Measurements from ENCODE around the gene COG5. TPM values are rescaled to one million over a fixed set of nuclear protein-coding genes. Genes with fewer than 3 reads are reported as not detected.

COG5 gene
- total and polyA plus RNA-seq, 2 experiments from 2014 or later, result 15.4 to 36.5 TPM

GRCh38 chr7:107499731-107500130, 64.0 kb downstream of the COG5 start (continued):
- TF ChIP-seq CTCF (conservative IDR thresholded peaks at IDR 0.05; ENCODE audit: low read depth in 2 of 2), result no peak
- no peak for TF ChIP-seq STAT1 (IDR thresholded peaks at IDR 0.05; ENCODE audit: unreplicated experiment)
- no peak for TF ChIP-seq EZH2 (IDR thresholded peaks at IDR 0.05; ENCODE audit: low read depth, unreplicated experiment)
- no peak for TF ChIP-seq ETS1 (IDR thresholded peaks at IDR 0.05)
- TF ChIP-seq CREB1 (CRISPR knock-in tag; IDR thresholded peaks at IDR 0.05; ENCODE audit: low read depth), result no peak
- TF ChIP-seq ZNF331 (CRISPR knock-in tag; IDR thresholded peaks at IDR 0.05; ENCODE audit: low read depth), result no peak

DNA sequence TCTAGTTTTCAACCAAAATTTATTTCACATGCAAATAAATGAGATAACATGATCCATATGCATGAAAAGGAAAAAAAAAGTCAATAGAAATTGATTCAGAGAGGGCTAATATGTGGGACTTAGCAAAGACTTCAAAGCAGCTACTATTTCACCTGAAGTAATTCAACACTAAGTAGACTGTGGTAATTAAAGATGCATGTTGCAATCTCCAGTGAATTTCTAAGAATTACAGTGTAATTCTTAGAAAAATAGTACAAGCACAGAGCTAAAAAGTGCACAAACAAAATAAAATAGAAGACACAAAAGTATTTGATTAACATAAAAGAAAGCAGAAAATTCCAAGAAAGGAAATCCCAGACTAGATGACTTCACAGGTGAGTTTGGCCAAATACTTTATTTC, 68.2 kb downstream of the COG5 start:
- ATAC-seq (no peak), DNase-seq (ENCODE audit: low spot score) (no peak)
- Mint-ChIP-seq H3K4me1 (peaks cover 6% of the 10 kb centered on the region; the same call in 2 of the 3 replicates), H3K9me3 (0 out of 3 replicates have a peak, but pooled peaks cover 4% of the 10 kb centered on the region), H3K27ac (no peak overlapping the region), H3K36me3 (ENCODE audit: low read depth) (peaks cover 5% of the 10 kb centered on the region; the same call in 1 of the 3 replicates), H3K27me3 (ENCODE audit: insufficient read depth, low read depth, poor library complexity) (no peaks in the 10 kb centered on the region), H3K4me3 (no peak overlapping the region)
- Histone ChIP-seq H3K4me1 (ENCODE audit: insufficient read depth) (no peaks in the 10 kb centered on the region), H3K4me2 (no peak overlapping the region), H3K9me2 (ENCODE audit: insufficient read depth) (no peaks in the 10 kb centered on the region), H3K27me3 (ENCODE audit: insufficient read depth) (no peaks in the 10 kb centered on the region), H2AFZ (no peak overlapping the region), H3K79me2 (replicated peaks; ENCODE audit: insufficient read depth) (peaks cover 43% of the 10 kb centered on the region), H3K4me3 (no peak overlapping the region), H4K20me1 (replicated peaks; ENCODE audit: insufficient read depth) (no peaks in the 10 kb centered on the region), H3K27ac (ENCODE audit: low read depth) (no peak overlapping the region), H3F3A (replicated peaks; ENCODE audit: low read depth) (no peaks in the 10 kb centered on the region), H3K36me3 (ENCODE audit: insufficient read depth) (no peaks in the 10 kb centered on the region)
- TF ChIP-seq CREB1 (CRISPR knock-in tag; IDR thresholded peaks at IDR 0.05; ENCODE audit: low read depth) (no peak), JUNB (IDR thresholded peaks at IDR 0.05; ENCODE audit: unreplicated experiment) (no peak), NANOG (IDR thresholded peaks at IDR 0.05; ENCODE audit: borderline replicate concordance) (no peak), ETS1 (IDR thresholded peaks at IDR 0.05) (no peak), ZNF331 (CRISPR knock-in tag; IDR thresholded peaks at IDR 0.05; ENCODE audit: low read depth) (no peak), REST (IDR thresholded peaks at IDR 0.05; ENCODE audit: unreplicated experiment) (no peak)
